ENCODE measurements around the gene TRIP11. TPM values are rescaled to one million over a fixed set of nuclear protein-coding genes. Genes with fewer than 3 reads are reported as not detected.
A peak's percentile ranks its signal among the peaks of the same experiment; 100 is the strongest.

TRIP11 gene
- total RNA-seq, 1 donor from 2014 or later: 46.8 TPM

DNA sequence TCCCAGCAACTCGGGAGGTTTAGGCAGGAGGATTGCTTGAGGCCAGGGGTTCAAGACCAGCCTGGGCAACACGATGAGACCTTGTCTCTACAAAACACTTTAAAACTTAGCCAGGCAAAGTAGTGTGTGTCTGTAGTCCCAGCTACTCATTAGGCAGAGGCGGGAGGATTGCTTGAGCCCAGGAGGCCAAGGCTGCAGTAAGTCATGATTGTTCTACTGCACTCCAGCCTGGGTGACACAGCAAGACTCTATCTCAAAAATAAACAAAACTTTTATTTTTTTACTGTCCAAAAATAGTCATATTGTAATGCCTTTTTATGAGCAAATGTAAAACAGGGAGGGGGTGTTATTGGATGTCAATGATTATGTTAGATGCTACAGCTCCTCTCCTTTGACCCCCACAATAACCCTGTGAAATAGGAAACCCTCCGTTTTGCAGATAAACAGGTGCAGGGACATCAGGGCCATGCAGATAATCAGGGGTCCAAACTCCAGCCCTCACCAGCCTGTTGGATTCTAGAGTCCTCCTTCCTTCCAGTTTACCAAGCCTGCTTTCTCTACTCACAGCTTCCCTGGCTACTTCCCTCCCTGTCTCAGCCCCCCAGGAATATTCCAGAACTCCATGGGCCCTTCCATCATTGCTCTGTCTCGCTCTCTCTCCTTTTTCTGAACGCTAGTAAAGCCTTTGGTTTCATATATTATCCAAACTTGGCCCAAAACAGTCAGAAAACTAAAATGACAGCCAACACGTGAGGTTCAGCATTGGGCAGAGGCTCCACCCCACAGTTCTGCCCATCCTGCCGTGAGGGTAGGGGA lies 86.5 kb downstream of the TRIP11 start:
- Mint-ChIP-seq H3K4me1 (ENCODE audit: unreplicated experiment) (peaks cover under 1% of the 10 kb centered on the region), H3K4me3 (ENCODE audit: unreplicated experiment) (no peak overlapping the region), H3K36me3 (ENCODE audit: low read depth, unreplicated experiment) (no peaks in the 10 kb centered on the region), H3K27me3 (ENCODE audit: unreplicated experiment) (no peaks in the 10 kb centered on the region), H3K9me3 (ENCODE audit: unreplicated experiment) (no peaks in the 10 kb centered on the region), H3K27ac (ENCODE audit: unreplicated experiment) (no peak overlapping the region)
- no peak for DNase-seq (ENCODE audit: low spot score)
- TF ChIP-seq, protein P1, sequence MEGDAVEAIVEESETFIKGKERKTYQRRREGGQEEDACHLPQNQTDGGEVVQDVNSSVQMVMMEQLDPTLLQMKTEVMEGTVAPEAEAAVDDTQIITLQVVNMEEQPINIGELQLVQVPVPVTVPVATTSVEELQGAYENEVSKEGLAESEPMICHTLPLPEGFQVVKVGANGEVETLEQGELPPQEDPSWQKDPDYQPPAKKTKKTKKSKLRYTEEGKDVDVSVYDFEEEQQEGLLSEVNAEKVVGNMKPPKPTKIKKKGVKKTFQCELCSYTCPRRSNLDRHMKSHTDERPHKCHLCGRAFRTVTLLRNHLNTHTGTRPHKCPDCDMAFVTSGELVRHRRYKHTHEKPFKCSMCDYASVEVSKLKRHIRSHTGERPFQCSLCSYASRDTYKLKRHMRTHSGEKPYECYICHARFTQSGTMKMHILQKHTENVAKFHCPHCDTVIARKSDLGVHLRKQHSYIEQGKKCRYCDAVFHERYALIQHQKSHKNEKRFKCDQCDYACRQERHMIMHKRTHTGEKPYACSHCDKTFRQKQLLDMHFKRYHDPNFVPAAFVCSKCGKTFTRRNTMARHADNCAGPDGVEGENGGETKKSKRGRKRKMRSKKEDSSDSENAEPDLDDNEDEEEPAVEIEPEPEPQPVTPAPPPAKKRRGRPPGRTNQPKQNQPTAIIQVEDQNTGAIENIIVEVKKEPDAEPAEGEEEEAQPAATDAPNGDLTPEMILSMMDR (IDR thresholded peaks at IDR 0.05; ENCODE audit: unreplicated experiment): no peak

DNA sequence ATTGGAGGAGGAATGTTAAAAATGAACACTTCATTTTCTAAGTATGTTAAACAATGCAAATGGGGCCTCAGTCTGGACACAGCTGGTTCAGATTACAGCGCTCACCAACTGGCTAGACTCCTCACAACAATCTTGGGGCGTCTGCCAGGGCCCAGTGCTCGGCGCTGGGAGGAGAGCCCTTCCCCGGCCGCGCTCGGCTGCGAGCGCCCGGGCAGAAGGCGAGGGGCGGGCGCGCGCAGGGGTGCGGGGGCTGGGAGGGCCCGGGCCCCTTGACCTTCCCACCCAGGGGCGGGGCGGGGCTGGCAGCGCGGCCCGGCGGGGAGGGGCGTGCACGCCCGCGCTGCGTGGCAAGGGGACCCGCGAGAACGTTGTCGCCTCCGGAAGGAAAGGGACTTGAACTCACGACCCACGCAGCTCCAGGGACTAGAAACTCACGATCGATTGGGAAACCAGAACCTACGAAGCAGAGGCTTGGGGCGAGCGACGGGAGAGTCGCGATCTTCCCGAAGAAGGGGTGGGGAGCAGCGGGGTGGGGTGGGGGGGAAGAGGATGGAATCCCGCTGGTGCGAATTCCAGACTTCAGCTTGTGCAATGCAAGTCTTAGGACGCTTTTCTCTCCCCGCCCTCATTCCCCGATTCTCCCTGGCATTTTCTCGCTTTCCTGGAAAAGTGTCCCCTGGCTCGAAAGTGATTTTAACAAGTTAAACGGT lies 92.2 kb downstream of the TRIP11 start, which contains the start of gene FBLN5:
TSS of gene FBLN5 (minus strand) at position 220 of the 710 bp plus-strand sequence. CDS start 465 bp downstream, outside the sequence.
- no peaks in the 10 kb centered on the region for H3K36me3 Mint-ChIP-seq (ENCODE audit: low read depth, unreplicated experiment)
- TF ChIP-seq, protein P1 (IDR thresholded peaks at IDR 0.05; ENCODE audit: unreplicated experiment): no peak
- H3K4me1 Mint-ChIP-seq (ENCODE audit: unreplicated experiment): peaks cover 8% of the 10 kb centered on the region
- no peak within 1 kb of the TSS for H3K27ac Mint-ChIP-seq (ENCODE audit: unreplicated experiment)
- peaks cover 14% of the 10 kb centered on the region for H3K27me3 Mint-ChIP-seq (ENCODE audit: unreplicated experiment)
- H3K4me3 Mint-ChIP-seq (ENCODE audit: unreplicated experiment): peak within 1 kb of the TSS; percentile 89
- DNase-seq (ENCODE audit: low spot score): peak; percentile 40
- H3K9me3 Mint-ChIP-seq (ENCODE audit: unreplicated experiment): no peaks in the 10 kb centered on the region

DNA sequence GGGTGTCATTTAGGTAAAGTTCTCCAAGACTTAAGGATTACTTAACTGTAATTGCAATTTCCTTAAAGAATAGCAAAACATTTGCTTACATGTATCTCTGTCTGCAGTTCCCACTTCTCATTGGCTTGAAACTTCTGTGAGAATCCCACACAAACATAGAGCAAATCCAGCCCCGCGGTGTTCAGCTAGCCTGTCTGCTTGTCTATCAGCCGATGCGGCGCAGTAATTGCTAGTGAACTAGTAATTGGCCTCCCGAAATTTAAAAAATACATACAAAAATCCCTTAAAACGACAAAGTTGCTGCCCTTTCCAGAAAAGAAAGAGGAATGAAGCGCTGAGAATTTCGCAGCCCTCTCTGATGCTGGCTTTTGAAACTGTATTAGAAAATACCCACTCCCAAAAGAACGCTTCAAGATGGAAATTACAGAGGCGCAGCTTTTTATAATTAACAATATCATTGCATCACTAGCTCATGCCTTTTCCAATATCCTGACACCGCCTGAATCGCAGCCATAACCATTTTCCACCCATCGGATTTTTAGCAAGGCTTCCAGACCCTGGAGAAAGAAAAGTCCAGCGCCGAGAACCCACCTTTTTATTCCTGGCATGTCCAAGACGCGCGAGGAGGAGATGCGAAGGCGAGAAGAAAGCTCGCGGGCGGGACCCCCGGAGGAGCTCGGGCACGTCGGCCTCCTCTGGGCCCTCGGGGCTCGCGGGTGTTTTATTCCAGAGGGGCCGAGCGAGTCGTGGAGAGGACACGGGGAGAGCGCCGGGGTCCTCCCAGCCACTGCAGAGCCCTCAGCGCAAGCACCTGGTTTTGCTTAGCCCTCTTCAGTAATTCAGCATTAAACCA lies 93.0 kb downstream of the TRIP11 start:
- Mint-ChIP-seq H3K4me3 (ENCODE audit: unreplicated experiment) (peak overlapping the region; percentile 89), H3K9me3 (ENCODE audit: unreplicated experiment) (no peaks in the 10 kb centered on the region), H3K4me1 (ENCODE audit: unreplicated experiment) (peaks cover 8% of the 10 kb centered on the region), H3K27me3 (ENCODE audit: unreplicated experiment) (peaks cover 14% of the 10 kb centered on the region), H3K27ac (ENCODE audit: unreplicated experiment) (no peak overlapping the region), H3K36me3 (ENCODE audit: low read depth, unreplicated experiment) (no peaks in the 10 kb centered on the region)
- TF ChIP-seq, protein P1 (IDR thresholded peaks at IDR 0.05; ENCODE audit: unreplicated experiment): no peak
- peak; percentile 15 for DNase-seq (ENCODE audit: low spot score)

DNA sequence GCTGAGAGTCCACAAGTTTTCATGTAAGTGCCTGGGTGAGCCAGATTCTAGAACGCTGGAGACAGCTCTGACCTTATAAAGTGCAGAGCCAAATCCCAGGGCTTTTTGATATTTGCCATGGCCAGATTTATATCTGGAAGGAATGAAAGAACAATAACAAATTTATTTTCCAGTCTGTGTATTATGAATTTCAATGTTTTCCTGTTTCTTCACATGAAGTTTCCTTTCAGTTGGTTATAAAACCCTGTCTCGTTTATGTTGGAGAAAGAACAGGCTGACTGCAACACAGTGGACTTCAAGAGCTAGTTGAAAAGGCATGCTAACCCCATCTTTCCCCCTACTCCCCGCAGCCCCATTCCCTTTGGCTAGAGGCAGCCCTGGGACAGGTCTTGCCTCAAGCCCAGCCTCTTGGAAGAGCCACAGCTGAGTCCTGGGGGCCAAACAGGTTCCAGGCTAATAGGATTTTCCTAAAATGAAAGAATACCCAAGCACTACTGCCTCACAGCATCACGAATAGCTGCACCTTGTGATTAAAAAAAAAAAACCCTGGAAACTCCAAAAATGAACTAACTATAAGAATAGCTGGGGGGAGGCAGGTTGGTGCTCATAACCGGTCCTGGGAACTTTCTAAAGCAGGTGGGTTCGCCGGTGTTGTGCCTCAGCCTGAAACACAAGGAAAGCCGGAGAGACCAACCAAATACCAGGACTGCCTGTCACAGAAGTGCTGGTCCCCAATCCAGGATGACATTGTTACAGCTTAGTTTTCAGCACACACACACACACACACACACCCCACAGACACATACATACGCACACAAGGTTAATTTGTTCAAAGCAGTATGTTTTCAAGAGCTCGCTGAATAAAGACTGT lies 93.9 kb downstream of the TRIP11 start:
- Mint-ChIP-seq H3K27me3 (ENCODE audit: unreplicated experiment) (peaks cover 14% of the 10 kb centered on the region), H3K36me3 (ENCODE audit: low read depth, unreplicated experiment) (no peaks in the 10 kb centered on the region), H3K27ac (ENCODE audit: unreplicated experiment) (no peak overlapping the region), H3K9me3 (ENCODE audit: unreplicated experiment) (no peaks in the 10 kb centered on the region), H3K4me3 (ENCODE audit: unreplicated experiment) (no peak overlapping the region), H3K4me1 (ENCODE audit: unreplicated experiment) (peaks cover 8% of the 10 kb centered on the region)
- TF ChIP-seq, protein P1 (IDR thresholded peaks at IDR 0.05; ENCODE audit: unreplicated experiment): no peak
- DNase-seq (ENCODE audit: low spot score): no peak

Data from endothelial cell (in vitro differentiated cells).